Body of pancreas (tissue), 4 donors: ENCODE data around the gene GRIK1. TPM values are rescaled to one million over a fixed set of nuclear protein-coding genes. Genes with fewer than 3 reads are reported as not detected.

Source experiments
- ATAC-seq: fragments of 150-250 bp; one replicate; pipeline ENCODE4 v1.9.1; 2016
- DNase-seq, 4 donors: peaks; one replicate each; pipeline ENCODE4 v3.0.0-alpha.2; 2019
- H3K27ac ChIP-seq, 4 donors: fragments of 200-600 bp; sonication (generic); 1 replicate in 3 of 4; 2 replicates in 1 of 4; pipeline versions ENCODE4 v1.5.1 to v1.6.1; 2016 to 2019; ENCODE audit warnings: mild to moderate bottlenecking in 1 of 4, mixed read lengths in 1 of 4, moderate library complexity in 1 of 4
- H3K27me3 ChIP-seq, 2 donors: fragments of 200-600 bp; sonication (generic); one replicate each; pipeline ENCODE4 v1.6.0; 2016; ENCODE audit warnings: mild to moderate bottlenecking in 1 of 2
- H3K36me3 ChIP-seq, 2 donors: fragments of 200-600 bp; sonication (generic); replicated peaks in 1 of 2; 2 replicates each; pipeline ENCODE4 v1.5.1; 2016; ENCODE audit warnings: low read depth in 2 of 2; ENCODE audit not compliant: insufficient read depth in 1 of 2
- H3K4me1 ChIP-seq: fragments of 200-600 bp; sonication (generic); one replicate; pipeline ENCODE4 v1.6.0; 2016
- H3K4me3 ChIP-seq, 2 donors: fragments of 200-600 bp; sonication (generic); 1 replicate in 1 of 2; 2 replicates in 1 of 2; pipeline ENCODE4 v1.5.1; 2016 to 2019
- H3K9me3 ChIP-seq, 3 donors: fragments of 200-600 bp; sonication (generic); 1 replicate in 2 of 3; 2 replicates in 1 of 3; pipeline ENCODE4 v1.5.1; 2016
- POLR2A ChIP-seq, 3 donors: fragments of 450-650 bp; IDR thresholded peaks; one replicate each; pipeline ENCODE4 v1.6.1; 2016; ENCODE audit warnings: antibody characterized with exemption in 3 of 3, mild to moderate bottlenecking in 2 of 3
- WGBS, 2 donors: methylation state at CpG; one replicate each; pipeline ENCODE4 v1.1.5; 2017; 5-methylcytosine and 5-hydroxymethylcytosine counted together
- intact Hi-C: fragments of 100-400 bp; cut with DNase I; formaldehyde crosslinking; loops from one replicate; pipeline ENCODE4 v1.15.1; 2023
- total RNA-seq, 2 donors: library from RNA; depleted of rRNA; stranded (reverse); fragments of >200 nt; gene quantifications; one replicate each; pipeline ENCODE4 v1.1.0, GENCODE V29; 2016
- TF ChIP-seq, protein P1 (sequence below), 7 experiments: fragments of 450-650 bp in 4 of 7; fragments of 200-600 bp in 3 of 7; sonication (generic) in 3 of 7; IDR thresholded peaks; one replicate each; pipeline ENCODE4 v1.5.1; 2016 to 2019; ENCODE audit warnings: antibody characterized with exemption in 7 of 7

Gene GRIK1
- total RNA-seq, 2 donors from 2014 or later: 0.66 TPM; not detected in 1

DNA sequence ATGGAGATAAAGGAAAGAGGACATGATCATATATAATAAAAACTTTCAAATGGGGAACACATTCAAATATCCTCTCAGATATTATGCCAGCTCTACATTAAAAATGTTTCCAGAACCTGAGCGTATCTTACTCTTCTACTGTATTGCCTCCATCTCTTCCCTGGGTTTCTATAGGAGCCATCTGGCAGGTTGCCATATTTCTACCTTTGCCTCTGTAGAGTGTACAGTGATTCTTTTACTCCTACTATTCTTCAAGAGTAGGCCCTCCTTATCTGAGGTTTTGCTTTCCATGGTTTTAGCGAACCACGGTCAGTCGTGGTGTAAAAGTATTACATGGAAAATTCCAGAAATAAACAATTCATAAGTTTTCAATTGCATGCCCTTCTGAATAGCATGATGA, 259.5 kb downstream of the GRIK1 start:
- ATAC-seq (no peak), DNase-seq (no peak)
- WGBS, 2 donors: 81 to 97% methylated on average over 4 of the region's 4 CpGs
- no peaks in the 10 kb centered on the region for H3K9me3 ChIP-seq
- no peaks in the 10 kb centered on the region for H3K36me3 ChIP-seq
- no peaks in the 10 kb centered on the region for H3K27me3 ChIP-seq
- H3K4me3 ChIP-seq: no peak overlapping the region
- TF ChIP-seq, protein P1, sequence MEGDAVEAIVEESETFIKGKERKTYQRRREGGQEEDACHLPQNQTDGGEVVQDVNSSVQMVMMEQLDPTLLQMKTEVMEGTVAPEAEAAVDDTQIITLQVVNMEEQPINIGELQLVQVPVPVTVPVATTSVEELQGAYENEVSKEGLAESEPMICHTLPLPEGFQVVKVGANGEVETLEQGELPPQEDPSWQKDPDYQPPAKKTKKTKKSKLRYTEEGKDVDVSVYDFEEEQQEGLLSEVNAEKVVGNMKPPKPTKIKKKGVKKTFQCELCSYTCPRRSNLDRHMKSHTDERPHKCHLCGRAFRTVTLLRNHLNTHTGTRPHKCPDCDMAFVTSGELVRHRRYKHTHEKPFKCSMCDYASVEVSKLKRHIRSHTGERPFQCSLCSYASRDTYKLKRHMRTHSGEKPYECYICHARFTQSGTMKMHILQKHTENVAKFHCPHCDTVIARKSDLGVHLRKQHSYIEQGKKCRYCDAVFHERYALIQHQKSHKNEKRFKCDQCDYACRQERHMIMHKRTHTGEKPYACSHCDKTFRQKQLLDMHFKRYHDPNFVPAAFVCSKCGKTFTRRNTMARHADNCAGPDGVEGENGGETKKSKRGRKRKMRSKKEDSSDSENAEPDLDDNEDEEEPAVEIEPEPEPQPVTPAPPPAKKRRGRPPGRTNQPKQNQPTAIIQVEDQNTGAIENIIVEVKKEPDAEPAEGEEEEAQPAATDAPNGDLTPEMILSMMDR (IDR thresholded peaks at IDR 0.05): no peak
- TF ChIP-seq POLR2A (IDR thresholded peaks at IDR 0.05): no peak
- no peak overlapping the region for H3K27ac ChIP-seq
- no peaks in the 10 kb centered on the region for H3K4me1 ChIP-seq
- intact Hi-C loops: no loop called here

DNA sequence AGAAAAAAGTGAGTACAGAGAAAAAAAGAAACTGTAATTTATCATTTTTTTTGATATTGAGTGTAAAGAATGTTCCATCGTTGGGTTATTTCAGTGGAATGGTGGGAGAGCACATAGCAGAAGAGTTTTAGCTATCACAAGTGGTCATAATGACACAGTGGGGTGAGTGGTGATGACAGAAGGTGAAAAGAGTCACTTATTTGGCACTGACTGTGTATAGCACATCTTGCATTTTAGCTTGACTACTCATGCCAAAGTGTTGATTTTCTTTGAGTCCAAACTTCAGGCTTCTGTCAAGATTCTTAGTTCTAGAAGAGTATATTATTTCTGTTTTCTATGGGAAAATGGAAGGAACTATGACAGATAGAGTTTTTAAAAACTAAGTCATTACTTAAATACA, 261.2 kb downstream of the GRIK1 start:
- 68 to 76% methylated on average over 1 of the region's 1 CpG for WGBS, 2 donors
- H3K4me3 ChIP-seq: no peak overlapping the region
- H3K36me3 ChIP-seq: no peaks in the 10 kb centered on the region
- ATAC-seq (no peak), DNase-seq (no peak)
- no peak for TF ChIP-seq POLR2A (IDR thresholded peaks at IDR 0.05)
- TF ChIP-seq, protein P1 (IDR thresholded peaks at IDR 0.05): no peak
- H3K27me3 ChIP-seq: no peaks in the 10 kb centered on the region
- no peak overlapping the region for H3K27ac ChIP-seq
- H3K9me3 ChIP-seq: no peaks in the 10 kb centered on the region
- intact Hi-C loops: no loop called here
- H3K4me1 ChIP-seq: no peaks in the 10 kb centered on the region

DNA sequence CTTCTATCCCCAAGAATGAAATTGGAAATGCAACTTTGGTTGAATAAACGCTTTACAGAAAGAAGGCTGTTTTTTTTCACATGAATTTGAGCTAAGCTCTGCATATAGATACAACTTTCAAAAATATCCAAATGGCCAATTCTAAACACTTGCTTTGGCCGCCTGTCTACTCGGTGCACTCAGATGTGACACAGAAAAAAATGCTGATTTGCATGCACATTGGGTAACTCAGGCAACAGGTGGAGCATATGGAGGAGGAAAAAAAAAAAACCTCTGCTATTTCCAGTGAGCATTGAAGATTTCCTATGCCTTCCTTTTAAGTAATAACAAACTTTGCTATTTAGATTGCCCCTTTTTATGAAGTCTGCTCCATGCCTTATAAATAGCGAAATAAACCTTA, 262.5 kb downstream of the GRIK1 start:
- no peak for ATAC-seq
- no peak for TF ChIP-seq POLR2A (IDR thresholded peaks at IDR 0.05)
- H3K9me3 ChIP-seq: no peaks in the 10 kb centered on the region
- H3K27me3 ChIP-seq: no peaks in the 10 kb centered on the region
- no peaks in the 10 kb centered on the region for H3K4me1 ChIP-seq
- H3K36me3 ChIP-seq: no peaks in the 10 kb centered on the region
- H3K27ac ChIP-seq: no peak overlapping the region
- intact Hi-C loops: no loop called here
- 95 to 97% methylated on average over 4 of the region's 4 CpGs for WGBS, 2 donors
- DNase-seq: no peak
- H3K4me3 ChIP-seq: no peak overlapping the region

GRCh38 chr21:29676395-29676794, 263.4 kb downstream of the GRIK1 start:
- H3K36me3 ChIP-seq: no peaks in the 10 kb centered on the region
- no peak overlapping the region for H3K4me3 ChIP-seq
- intact Hi-C loops: no loop called here
- H3K27me3 ChIP-seq: no peaks in the 10 kb centered on the region
- 62 to 63% methylated on average over 4 of the region's 4 CpGs for WGBS, 2 donors
- ATAC-seq (no peak), DNase-seq (no peak)
- no peak overlapping the region for H3K27ac ChIP-seq
- no peaks in the 10 kb centered on the region for H3K9me3 ChIP-seq
- no peaks in the 10 kb centered on the region for H3K4me1 ChIP-seq
- TF ChIP-seq, protein P1 (IDR thresholded peaks at IDR 0.05): no peak
- no peak for TF ChIP-seq POLR2A (IDR thresholded peaks at IDR 0.05)

DNA sequence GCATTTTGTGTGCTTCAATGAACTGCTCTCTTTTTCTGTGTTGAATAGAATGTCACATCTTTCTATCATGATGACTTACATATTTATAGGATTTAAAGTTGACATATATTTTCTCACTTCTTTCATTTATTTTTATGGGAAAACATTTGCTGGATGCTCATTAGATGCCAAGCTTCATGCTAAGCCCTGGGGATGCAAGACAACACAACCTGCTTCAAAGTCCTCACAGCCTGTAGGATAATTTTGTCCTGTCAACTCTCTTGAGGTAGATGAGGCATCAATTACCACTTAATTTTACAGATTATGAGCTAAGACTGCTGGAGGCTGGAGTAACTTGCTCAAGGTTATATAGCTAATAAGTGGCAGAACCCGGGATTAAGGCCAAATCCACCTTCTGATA, 264.3 kb downstream of the GRIK1 start:
- Histone ChIP-seq H3K36me3 (no peaks in the 10 kb centered on the region), H3K27ac (no peak overlapping the region), H3K27me3 (no peaks in the 10 kb centered on the region), H3K9me3 (no peaks in the 10 kb centered on the region), H3K4me1 (no peaks in the 10 kb centered on the region), H3K4me3 (no peak overlapping the region)
- 5 to 26% methylated on average over 1 of the region's 1 CpG for WGBS, 2 donors
- intact Hi-C loops: no loop called here
- ATAC-seq (no peak), DNase-seq (no peak)
- TF ChIP-seq POLR2A (IDR thresholded peaks at IDR 0.05): no peak
- TF ChIP-seq, protein P1 (IDR thresholded peaks at IDR 0.05): no peak
